Activated CD4-positive, alpha-beta T cell treated with anti-CD3 and anti-CD28 coated beads, Interleukin-2, amount 50 U/mL, for 4 hours (primary cell): Measurements from ENCODE around the gene MRAS.

Source experiments
- DNase-seq, 2 experiments: peaks; one replicate each; pipeline ENCODE4 v3.0.0-alpha.2; 2020

Gene MRAS

DNA sequence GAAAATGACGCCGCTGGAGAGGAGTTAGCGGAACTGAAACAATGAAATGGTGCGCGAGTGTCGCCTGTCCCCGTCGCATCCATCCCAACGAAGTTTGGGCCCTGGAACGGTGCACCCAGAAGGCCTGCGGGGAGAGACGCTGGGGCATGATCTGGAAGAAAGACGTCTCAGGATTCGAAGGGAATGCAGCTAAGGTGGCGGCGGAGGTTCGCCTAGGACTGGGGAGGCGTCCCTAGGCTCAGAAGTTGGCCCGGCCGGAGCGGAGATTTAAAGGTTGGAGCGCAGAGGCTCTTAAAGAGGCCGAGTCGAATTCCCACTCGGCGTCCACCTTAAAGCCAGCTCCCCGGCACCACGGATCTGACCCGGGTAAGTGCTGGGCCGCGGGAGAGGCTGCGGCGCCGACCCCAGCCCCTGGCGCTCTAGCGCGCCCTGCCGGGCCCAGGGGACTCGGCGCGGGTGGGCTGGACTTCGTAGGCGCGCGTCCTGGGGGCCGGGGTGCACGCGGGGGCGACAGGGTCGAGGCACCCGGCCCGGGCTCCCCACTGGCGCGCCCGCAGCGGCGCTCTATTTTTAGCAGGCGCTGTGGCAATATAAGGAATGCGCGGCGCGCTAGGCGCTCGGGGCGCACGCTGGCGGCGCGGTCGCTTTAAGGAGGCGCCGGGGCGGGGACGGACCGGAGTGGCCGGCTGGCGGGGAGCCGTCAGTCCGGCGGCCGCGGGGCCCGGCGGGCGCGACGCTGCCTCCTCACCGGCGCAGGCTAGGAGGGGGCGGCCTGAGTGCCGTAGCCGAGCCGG lies at the start of gene MRAS:
TSS of gene MRAS (plus strand) at position 620 of the 794 bp plus-strand sequence. CDS start 24,305 bp downstream, outside the sequence.
- no peak for DNase-seq

DNA sequence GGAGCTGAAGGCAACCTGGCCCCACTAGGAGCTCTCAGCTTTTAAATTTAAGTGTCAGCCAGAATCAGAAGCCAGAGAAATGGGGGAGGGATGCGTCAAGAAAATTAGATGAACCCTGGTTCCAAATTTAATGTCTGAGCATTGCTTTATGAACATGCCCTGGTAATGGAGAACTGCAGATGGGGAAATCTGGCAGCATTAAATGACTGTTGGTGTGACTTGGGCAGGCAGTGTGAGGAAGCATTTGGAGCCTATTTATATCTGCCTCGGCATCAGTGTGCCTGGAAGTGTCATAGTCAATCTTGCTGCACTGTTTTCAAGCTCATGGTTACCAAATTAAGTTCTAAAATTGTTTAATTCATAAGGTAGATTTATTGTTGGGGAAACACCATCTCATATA lies 47.7 kb upstream of the MRAS start:
- DNase-seq: no peak

DNA sequence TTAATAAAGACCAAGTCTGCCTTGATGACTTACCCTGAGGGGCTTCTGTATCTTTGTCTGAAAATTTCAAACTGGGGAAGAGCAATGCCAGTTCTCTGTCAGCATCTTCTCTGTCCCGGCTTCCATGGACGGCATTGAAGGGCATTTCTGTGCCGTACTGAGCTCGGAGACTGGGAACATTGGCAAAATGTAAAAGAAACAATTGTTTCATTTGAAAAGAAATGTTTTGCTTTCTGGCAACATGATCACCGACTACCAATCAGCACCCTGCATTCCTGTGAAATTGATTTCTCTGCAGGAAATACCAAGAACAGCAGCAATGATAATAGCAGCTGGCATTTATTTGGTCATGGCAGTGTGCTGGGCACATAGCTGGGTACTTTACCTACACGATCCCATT lies 44.9 kb upstream of the MRAS start:
- no peak for DNase-seq

DNA sequence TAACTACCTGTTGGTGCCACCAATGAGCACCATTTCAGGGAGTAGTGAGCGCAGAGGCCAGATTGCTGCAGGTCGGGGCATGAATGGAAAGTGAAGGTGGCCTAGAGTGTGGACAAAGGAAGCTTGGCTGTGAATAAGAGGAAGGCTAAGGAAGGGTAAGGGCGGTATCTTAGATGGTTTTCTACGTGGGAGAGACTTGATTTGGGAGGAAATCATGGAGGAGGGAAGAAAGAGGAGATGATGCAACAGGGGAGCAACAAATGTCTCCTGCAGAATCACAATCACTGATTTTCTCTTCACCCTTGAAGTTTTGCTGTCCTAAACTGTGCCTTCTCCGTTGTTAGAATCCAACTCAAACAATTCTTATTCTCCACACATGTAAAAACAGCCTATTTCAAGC lies 40.5 kb upstream of the MRAS start:
- no peak for DNase-seq

DNA sequence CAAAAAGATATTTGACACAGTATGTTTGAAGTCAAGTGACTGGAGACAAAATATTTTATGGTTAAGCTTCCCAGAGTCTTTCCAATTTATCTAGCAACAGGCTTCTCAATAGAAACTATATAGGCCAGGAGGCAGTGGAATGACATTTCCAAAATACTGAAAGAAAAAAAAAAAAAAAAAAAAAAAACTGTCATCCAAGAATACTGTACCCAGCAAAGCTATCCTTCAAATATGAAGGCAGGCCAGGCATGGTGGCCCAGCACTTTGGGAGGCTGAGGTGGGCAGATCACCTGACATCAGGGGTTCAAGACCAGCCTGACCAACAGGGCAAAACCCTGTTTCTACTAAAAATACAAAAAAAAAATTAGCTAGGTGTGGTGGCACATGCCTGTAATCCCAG lies 39.6 kb upstream of the MRAS start:
- no peak for DNase-seq

DNA sequence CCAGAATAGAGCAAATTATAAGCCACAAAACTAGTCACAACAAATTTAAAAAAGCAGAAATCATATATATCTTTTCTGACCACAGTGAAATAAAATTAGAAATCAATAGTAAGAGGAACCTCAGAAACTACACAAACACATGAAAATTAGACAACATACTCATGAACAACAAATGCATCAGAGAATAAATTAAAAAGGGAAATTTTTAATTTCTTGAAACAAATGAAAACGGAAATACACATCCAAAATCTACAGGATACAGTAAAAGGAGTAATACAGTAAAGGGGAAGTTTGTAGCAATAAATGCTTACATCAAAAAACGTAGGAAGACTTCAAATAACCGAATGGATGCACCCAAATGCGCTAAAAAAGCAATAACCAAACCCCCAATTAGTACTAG lies 37.9 kb upstream of the MRAS start:
- no peak for DNase-seq

DNA sequence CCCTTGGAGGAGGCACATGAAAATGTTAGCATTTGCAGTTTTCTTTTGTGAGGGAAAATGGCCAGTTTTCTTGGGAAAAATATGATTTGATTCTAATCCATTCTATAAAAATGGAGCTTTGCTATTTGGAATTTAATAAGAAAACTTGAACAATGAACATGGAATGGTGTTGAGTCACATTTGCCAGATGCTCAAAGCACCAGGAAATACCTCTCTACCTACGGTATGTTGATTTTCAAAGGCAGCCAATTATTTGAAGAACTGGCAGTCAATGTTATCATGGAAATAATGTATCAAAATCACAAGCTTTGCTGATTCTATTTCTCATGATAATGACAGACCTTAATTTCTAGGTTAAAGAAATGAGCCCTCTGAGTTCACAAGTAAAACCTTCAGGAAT lies 33.6 kb upstream of the MRAS start:
- DNase-seq: no peak

DNA sequence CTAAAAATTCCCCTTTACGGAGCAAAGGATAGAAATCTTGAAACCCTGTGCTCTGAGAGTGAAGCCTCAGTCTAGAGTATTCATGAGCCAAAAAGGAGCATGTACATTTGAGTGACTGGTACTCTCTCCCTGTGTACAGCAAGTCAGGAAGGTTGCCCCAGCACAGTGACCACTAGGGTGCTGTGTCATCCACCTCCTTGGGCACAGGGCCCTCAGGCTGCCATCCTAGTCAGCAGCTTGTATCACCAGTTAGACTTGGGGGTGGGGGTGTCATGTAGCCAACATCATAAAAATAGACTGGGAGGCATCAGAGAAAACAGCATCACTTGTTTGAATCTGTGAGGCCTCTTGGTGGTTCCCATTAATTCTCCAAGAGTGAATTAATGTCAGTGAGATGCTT lies 30.7 kb upstream of the MRAS start:
- DNase-seq: no peak

DNA sequence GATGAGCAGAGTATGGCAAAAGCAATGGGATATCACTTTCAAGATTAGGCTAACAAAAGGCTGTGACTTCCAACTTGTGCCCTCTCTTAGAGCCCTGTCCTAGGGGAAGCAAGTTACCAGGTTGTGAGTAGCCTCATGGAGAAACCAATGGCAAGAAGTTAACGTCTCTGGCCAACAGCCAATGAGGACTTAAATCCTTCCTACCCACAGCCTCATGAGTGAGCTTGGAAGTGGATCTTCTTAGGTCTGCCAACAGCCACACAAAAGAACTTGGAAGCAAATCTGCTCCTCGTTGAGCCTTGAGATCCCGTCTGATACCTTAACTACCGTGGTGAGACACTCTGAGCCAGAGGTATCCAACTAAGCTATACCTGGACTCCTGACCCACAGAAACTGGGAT lies 24.4 kb upstream of the MRAS start:
- DNase-seq: no peak

DNA sequence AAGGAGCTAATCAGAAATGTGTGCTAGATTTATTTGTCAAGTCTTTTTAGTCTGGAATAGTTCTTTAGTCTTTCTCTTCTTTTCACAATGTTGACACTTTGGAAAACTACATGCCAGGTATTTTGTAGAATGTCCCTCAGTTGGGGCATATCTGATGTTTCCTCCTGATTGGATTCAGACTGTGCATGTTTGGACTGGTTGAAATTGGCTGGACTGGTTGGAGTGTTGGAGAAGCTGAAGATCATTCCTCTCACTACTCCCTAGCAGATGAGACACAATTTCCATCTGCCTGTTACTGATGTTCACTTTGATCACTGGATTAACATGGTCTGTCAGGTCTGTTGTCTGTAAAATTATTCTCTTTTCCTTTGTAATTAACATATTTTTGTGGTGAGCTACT lies 22.4 kb upstream of the MRAS start:
- DNase-seq: no peak

DNA sequence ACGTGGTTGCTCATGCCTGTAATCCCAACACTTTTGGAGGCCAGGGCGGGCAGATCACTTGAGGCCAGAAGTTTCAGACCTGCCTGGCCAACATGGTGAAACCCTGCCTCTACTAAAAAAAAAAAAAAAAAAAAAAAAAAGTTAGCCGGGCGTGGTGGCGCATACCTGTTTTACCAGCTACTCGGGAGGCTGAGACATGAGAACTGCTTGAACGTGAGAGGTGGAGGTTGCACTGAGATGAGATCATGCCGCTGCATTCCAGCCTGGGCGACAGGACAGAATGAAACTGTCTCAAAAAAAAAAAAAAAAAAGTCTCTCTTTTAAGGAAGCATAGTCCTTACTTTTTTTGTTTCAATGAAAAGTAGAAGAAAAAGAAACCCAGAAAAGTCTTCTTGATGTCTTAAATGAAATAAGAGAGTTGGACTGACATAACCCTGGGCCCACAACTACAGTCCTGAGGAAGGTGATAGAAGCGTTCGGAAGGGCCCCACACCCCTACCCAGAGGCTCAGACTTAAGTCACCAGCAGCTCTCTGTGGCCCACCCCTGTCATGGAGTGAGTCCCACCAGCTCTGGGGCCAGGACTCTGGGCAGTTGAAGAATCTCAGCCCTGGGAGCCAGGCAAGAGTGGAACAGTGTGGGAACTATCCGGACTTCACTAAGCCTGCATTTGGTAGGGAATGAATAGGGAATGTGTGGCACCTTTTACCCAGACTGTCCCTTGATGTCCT lies 21.3 kb upstream of the MRAS start:
- DNase-seq: no peak

DNA sequence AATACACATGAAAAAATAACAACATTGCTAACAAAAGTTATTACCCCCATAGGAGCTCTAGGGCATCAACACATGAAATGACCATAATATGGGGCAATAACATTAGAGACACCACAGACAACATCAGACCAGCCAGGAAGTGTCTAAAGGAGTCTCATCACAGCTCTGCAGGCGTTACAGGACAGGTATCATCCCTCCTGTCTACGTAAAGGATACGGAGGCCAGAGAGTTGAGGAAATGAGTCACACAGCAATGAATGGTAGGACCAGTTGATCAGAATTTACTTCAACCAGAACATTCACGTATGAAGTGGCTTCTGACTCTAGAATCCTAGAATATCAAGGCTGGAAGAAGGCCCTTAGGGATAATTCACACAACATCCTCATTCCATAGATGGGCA lies 20.5 kb upstream of the MRAS start:
- DNase-seq: no peak

DNA sequence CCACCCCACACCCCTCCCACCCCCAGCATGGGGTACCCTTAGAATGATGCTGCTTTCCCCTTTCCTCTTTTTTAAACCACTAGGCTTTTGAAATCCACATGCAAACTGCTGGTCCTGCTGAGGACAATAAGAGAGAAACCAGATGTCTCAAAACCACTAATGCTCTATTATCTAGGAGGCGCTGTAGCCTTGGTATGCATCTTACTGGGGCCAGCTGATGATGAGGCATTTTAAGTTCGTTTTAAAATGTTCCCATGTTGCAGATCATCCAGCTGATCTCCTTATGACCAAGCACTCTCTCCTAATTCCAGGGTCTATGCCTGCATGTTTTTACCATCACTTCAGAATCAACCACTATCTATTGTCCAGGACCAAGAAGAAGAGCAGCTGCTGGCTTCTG lies 20.0 kb upstream of the MRAS start:
- no peak for DNase-seq

DNA sequence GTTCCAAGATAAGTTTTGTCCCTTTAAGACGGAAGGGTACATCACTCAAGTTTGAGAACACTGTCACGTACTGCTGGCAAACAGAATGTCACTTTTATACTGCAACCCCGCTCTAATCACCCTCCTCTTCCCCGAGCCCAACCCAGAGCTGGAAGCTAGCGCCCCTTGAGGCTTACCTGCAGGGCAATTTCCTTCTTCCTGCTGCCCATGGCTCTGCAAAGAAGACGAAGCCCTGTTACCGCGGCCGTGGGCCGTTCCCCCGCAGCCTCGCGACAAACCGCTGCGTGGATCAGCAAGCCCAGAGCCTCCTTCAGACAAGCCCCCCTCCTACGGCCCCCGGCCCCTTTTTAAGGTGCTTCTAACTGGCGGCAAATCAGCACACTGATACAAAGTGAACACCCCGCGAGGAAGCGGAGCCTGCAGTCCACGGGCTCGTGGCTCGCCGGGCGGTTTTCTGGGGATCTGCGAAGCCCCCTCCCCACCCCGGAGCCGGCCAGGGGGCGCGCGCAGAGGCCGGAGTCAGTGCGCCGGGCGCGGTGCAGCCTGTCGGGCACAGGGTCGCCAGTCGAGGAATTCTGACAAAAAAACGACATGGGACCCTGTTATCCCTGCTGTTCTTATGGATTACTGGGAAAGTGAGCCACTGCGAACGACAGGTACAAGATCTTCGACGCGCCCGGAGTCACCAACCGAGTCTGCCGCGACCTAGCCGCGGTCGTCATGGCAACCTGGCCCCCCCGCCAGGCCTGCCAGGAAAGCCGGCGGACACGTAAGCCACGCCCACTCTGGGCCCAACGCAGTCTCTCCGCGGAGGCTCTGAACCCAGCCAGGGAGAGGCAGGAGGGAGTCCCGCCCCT lies 19.0 kb upstream of the MRAS start, which contains the start of gene NME9:
TSS of gene NME9 (minus strand) at position 725 of the 857 bp plus-strand sequence. CDS start at position 209, 516 bp downstream.
- DNase-seq: peak; percentile 80 to 85

DNA sequence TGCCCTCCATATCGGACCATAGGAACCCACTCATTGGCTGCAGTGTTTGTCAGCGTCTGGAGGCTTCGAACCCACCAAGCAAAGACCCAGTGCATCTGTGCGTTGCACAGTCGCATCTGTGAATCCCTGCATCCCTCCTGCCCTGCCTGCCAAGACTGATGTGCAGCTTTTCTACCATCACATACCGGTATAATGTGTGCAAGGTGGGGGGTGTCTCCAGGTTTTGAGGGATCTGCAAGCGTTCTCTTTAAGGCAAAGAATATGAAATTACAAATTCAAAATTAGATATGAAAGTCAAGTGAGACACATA lies 18.4 kb upstream of the MRAS start:
- DNase-seq: no peak

DNA sequence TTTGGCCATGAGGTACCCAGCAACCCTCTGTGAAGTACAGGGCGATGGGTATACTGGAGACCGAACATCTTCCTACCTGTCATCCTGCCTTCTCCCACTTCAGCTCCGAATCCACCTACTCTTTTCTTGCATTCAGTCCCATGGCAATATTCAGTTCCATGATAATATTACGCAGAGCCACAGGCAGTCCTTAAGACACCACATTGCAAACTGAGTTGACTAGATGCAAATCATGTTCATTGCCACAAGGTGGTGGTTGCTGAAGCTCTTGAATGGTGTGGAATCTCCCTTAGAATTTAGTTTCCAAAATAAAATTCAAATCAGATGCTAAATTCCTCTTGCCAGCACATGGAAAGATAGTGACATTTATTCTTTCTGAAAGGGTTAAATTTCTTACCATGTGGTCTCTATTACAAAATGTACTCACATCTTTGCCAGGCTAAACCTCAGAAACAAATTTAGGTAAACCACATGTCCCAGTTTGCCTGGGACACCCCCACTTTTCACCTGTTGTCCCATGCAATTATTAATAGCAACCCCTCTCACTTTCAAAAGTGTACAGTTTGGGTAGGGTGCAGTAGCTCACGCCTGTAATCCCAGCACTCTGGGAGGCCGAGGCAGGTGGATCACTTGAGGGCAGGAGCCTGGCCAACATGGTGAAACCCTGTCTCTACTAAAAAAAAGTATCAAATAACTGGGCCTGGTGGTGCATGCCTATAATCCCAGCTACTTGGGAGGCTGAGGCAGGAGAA lies 17.1 kb upstream of the MRAS start:
- no peak for DNase-seq

DNA sequence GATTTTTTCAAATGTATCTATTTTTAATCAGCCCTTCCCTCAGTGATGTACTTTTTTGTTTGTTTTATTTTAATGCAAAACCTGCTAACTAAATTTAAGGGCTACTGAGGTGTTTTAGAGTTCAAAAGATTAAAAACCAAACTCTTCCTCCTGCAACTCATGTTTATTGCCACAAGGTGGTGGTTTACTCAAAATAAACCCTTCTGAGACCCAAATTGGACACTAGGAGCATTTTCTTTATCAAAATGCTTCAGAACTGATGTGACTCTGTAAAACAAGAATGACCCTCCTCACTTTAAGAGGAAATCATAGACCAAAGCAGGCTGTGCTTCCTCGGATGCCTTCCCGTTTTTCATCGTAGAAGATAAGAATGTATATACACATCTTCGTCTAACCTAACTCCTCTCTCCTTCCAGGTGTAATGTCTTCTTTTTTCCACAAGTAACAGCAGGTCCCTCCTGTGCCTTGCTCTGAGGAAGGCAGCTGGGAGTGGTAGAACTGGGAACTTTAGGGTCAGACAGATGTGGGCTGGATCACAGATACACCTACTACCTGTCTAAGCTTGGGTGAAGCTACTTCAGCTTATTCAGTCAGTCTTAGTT lies 15.8 kb upstream of the MRAS start:
- DNase-seq: no peak

DNA sequence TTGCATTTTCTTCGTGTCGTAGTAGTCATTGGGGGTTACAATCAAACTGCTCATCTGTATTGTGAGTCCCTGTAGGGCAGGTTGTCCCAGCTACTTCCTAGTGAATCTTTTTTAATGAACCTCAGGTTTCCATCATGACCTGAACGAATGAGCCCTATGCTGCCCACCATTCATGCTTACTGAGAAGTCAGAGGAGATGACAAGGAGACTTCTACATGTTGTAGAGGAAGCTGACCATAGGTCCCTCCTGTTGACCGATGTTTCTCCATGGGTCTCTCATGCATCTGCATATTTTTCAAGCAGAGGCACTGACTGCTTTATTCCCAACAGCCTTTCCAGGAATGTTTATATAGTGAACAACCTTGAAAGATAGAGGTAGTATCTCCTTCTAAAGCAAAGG lies 13.8 kb upstream of the MRAS start:
- DNase-seq: no peak

DNA sequence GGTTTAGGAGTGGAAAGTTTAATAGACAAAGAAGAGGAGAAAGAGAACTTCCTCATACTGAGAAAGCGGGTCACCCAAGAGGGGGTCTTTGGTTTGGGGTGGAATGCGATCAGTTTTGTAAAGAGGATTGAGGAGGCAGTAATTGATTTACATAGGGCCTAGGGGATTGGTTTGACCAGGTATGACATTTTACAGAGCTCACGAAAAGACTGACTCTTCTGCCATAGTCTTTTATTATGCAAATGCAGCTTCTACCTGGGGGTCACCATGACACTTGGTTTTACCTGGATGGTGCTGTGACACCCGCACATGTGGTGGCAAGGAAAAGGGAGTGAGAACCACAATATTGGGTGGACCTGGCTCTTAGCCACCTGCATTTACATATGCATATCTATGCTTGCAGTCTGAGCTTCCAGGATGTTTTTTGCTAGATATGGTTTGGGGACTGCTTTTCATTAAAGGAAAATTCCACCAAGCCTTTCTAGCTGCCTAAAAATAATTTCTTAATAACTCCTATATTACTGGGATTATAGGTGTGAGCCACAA lies 11.9 kb upstream of the MRAS start:
- DNase-seq: no peak

DNA sequence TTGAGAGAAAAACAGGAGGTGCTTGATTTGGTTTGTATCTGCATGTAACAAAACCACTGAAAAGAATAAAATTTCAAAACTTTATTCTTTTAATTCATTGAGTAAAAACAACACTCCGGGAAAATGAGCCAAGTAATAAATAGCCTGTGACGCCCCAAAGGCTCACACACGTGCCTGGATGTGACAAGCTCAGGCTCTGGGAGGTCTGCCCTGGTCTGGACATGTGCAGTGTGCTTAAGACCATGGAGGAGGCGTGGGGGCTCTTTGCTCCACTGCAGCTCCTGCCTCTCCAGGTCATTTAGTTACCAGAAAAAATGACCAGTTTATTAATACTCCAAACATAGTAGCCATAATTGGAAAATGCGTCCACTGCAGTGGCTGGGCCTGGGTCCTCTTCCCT lies 10.1 kb upstream of the MRAS start:
- DNase-seq: no peak

DNA sequence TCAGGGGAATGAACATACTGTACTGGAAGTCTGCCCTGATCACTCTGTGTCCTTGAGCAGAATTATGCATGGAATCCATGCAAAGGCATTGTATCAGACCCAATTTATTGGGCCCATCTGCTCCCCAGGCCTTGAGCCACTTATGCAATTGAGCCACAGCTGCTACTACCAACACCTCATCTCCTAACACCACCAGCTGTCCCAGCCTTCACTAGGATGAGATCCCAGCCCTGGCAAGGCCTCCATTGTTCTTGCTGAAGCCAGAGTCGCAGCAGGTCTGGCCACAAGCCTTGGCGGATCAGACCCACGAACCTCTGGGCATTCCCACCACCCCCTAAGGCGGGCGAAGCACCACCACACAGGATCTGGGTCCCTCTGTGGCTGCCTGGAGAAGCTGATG lies 9.6 kb upstream of the MRAS start:
- DNase-seq: no peak

DNA sequence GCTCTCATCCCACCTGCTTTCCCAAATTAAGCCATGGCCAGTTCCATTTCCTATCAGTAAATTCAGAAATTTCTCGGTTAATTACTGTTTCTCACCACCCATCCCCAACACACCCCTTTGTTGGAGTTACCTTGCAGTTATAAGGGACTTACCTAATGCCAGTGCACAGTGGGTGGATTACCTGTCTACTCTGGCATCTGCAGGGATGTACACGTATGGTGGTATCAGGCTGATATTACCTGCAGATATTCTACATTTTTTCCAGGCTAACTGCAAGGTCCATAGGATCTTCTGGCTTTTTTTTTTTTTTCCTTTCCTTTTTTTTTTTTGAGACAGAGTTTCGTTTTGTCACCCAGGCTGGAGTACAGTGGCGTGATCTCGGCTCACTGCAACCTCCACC lies 7.9 kb upstream of the MRAS start:
- no peak for DNase-seq
